ENCODE results near the gene PLS1. TPM values are rescaled to one million over a fixed set of nuclear protein-coding genes. Genes with fewer than 3 reads are reported as not detected.

Gene PLS1
- total RNA-seq, 2 donors from 2014 or later: 252 to 418 TPM

DNA sequence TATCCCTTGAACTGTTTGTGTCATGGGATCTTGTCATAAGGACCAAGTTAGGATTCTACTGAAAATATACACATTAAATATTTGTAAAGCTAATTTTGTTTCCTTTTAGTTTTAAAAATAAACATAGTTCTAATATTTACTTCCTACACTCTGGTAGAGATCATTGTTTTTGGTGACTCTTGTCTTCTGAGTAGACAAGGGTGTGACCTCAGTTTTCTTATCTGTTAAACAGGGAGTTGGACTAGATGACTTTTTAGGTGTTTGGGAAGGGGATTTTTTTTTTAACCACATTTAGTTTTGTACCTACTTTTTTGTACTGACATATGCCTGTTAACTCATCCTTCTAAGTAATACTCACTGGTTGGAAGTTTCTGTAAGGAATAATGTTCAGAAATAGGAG, 30.8 kb downstream of the PLS1 start:
- intact Hi-C loops (cut with DNase I): loop anchor here (2.0 kb wide), 1 partner anchor 18 kb away; no protein-coding TSS in a partner anchor
- no peak for DNase-seq
- no peaks in the 10 kb centered on the region for H3K36me3 ChIP-seq
- H3K4me3 ChIP-seq: no peak overlapping the region
- no peaks in the 10 kb centered on the region for H3K4me1 ChIP-seq
- no peaks in the 10 kb centered on the region for H3K27me3 ChIP-seq
- H3K9ac ChIP-seq (ENCODE audit: low read depth in 2 of 2, low read length in 2 of 2): no peak overlapping the region
- H3K9me3 ChIP-seq: no peaks in the 10 kb centered on the region
- H3K27ac ChIP-seq: no peak overlapping the region
- TF ChIP-seq, protein P1, sequence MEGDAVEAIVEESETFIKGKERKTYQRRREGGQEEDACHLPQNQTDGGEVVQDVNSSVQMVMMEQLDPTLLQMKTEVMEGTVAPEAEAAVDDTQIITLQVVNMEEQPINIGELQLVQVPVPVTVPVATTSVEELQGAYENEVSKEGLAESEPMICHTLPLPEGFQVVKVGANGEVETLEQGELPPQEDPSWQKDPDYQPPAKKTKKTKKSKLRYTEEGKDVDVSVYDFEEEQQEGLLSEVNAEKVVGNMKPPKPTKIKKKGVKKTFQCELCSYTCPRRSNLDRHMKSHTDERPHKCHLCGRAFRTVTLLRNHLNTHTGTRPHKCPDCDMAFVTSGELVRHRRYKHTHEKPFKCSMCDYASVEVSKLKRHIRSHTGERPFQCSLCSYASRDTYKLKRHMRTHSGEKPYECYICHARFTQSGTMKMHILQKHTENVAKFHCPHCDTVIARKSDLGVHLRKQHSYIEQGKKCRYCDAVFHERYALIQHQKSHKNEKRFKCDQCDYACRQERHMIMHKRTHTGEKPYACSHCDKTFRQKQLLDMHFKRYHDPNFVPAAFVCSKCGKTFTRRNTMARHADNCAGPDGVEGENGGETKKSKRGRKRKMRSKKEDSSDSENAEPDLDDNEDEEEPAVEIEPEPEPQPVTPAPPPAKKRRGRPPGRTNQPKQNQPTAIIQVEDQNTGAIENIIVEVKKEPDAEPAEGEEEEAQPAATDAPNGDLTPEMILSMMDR (IDR thresholded peaks at IDR 0.05): no peak

GRCh38 chr3:142628801-142629200, 32.6 kb downstream of the PLS1 start:
- DNase-seq: no peak
- TF ChIP-seq, protein P1 (IDR thresholded peaks at IDR 0.05): no peak
- intact Hi-C loops (cut with DNase I): no loop called here

DNA sequence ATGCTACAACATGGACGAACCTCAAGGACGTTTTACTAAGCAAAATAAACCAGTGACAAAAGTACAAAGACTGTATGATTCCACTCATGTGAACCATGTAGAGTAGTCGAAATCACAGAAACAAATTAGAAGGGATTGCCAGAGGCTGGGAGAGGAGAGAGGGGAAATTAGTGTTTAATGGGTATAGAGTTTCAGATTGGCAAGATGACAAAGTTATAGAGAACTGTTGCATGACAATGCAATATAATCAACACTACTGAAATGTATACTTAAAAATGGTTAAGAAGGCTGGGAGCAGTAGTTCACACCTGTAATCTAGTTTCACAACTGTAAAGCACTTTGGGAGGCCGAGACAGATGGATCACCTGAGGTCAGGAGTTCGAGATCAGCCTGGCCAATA, 36.9 kb downstream of the PLS1 start:
- Histone ChIP-seq H3K36me3 (no peaks in the 10 kb centered on the region), H3K9ac (ENCODE audit: low read depth in 2 of 2, low read length in 2 of 2) (no peak overlapping the region), H3K4me1 (no peaks in the 10 kb centered on the region), H3K4me3 (no peak overlapping the region), H3K9me3 (no peaks in the 10 kb centered on the region), H3K27ac (no peak overlapping the region), H3K27me3 (no peaks in the 10 kb centered on the region)
- intact Hi-C loops (cut with DNase I): no loop called here
- TF ChIP-seq, protein P1 (IDR thresholded peaks at IDR 0.05): no peak
- no peak for DNase-seq

More at GRCh38 chr3:142628801-142629200, 32.6 kb downstream of the PLS1 start:
- no peaks in the 10 kb centered on the region for H3K36me3 ChIP-seq
- H3K4me3 ChIP-seq: no peak overlapping the region
- no peaks in the 10 kb centered on the region for H3K9me3 ChIP-seq
- no peak overlapping the region for H3K9ac ChIP-seq (ENCODE audit: low read depth in 2 of 2, low read length in 2 of 2)
- no peaks in the 10 kb centered on the region for H3K4me1 ChIP-seq
- H3K27me3 ChIP-seq: no peaks in the 10 kb centered on the region
- H3K27ac ChIP-seq: no peak overlapping the region

GRCh38 chr3:142636050-142636449, 39.9 kb downstream of the PLS1 start:
- intact Hi-C loops (cut with DNase I): no loop called here
- H3K9me3 ChIP-seq: no peaks in the 10 kb centered on the region
- DNase-seq: no peak
- H3K27me3 ChIP-seq: no peaks in the 10 kb centered on the region
- TF ChIP-seq, protein P1 (IDR thresholded peaks at IDR 0.05): no peak
- no peak overlapping the region for H3K9ac ChIP-seq (ENCODE audit: low read depth in 2 of 2, low read length in 2 of 2)
- no peaks in the 10 kb centered on the region for H3K36me3 ChIP-seq
- H3K4me3 ChIP-seq: no peak overlapping the region
- H3K4me1 ChIP-seq: no peaks in the 10 kb centered on the region
- H3K27ac ChIP-seq: no peak overlapping the region

GRCh38 chr3:142636664-142637063, 40.5 kb downstream of the PLS1 start:
- DNase-seq: no peak
- Histone ChIP-seq H3K27me3 (no peaks in the 10 kb centered on the region), H3K4me1 (no peaks in the 10 kb centered on the region), H3K9me3 (no peaks in the 10 kb centered on the region), H3K36me3 (no peaks in the 10 kb centered on the region), H3K4me3 (no peak overlapping the region), H3K9ac (ENCODE audit: low read depth in 2 of 2, low read length in 2 of 2) (no peak overlapping the region), H3K27ac (no peak overlapping the region)
- intact Hi-C loops (cut with DNase I): no loop called here
- TF ChIP-seq, protein P1 (IDR thresholded peaks at IDR 0.05): no peak
